Left ventricle myocardium inferior (tissue), 1 donor: ENCODE data around the gene CBLL1. TPM values are rescaled to one million over a fixed set of nuclear protein-coding genes. Genes with fewer than 3 reads are reported as not detected.
A peak's percentile ranks its signal among the peaks of the same experiment; 100 is the strongest.

Experiments used
- DNase-seq: peaks from one replicate; pipeline ENCODE4 v3.0.0-alpha.2; 2020
- H3K27ac ChIP-seq: fragments of 200-600 bp; replicated peaks from 2 replicates; pipeline ENCODE4 v1.8.0; 2021
- H3K27me3 ChIP-seq: fragments of 200-600 bp; 2 replicates; pipeline ENCODE4 v1.8.0; 2021; ENCODE audit warnings: low read depth
- H3K36me3 ChIP-seq: fragments of 200-600 bp; 2 replicates; pipeline ENCODE4 v1.8.0; 2021
- H3K4me1 ChIP-seq: fragments of 200-600 bp; 2 replicates; pipeline ENCODE4 v1.8.0; 2021
- H3K4me3 ChIP-seq: fragments of 200-600 bp; 2 replicates; pipeline ENCODE4 v1.8.0; 2021; ENCODE audit warnings: mild to moderate bottlenecking, moderate library complexity
- H3K9me3 ChIP-seq: fragments of 200-600 bp; replicated peaks from 2 replicates; pipeline ENCODE4 v1.8.0; 2021
- CTCF ChIP-seq: fragments of 200-600 bp; IDR thresholded peaks from 2 replicates; pipeline ENCODE4 v1.8.0; 2021; ENCODE audit warnings: antibody characterized with exemption, mild to moderate bottlenecking, borderline replicate concordance
- intact Hi-C: fragments of 100-400 bp; cut with micrococcal nuclease; formaldehyde crosslinking; loops from one replicate; pipeline ENCODE4 v1.11.0; 2022
- total RNA-seq: library from RNA; stranded (reverse); fragmentation: NEBNext Ultra II Directional; extraction: Animal tissue kit (Norgen Biotek cat#: 25700); gene quantifications from one replicate; pipeline ENCODE4 v1.2.1, GENCODE V29; 2021
- donor health status: DM: no; HTN: yes; CAD: no; lungs with severe emphysema.

Gene CBLL1
- total RNA-seq, 1 donor from 2014 or later, result 21.6 TPM

- peak overlapping the region; percentile 81 for H3K4me3 ChIP-seq
- no peak overlapping the region for H3K27ac ChIP-seq
- H3K4me1 ChIP-seq, result peaks cover 56% of the 10 kb centered on the region
Measured at GRCh38 chr7:107746006-107746405, 2.1 kb downstream of the CBLL1 start.

DNA sequence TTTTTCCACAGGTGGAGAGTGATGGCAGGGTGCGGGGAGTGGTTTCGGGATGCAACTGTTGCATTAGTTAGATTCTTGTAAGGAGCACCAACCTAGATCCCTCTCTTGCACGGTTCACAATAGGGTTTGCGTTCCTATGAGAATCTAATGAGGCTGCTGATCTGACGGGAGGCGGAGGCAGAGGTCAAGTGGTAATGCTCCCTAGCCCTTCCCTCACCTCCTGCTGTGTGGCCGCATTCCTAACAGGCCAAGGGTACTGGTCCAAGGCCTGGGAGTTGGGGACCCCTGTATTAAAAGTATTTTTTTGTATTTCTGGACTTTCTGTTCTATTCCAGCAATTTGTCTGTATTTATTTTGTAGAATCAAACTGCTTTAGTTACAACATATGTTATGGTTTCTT lies 7.2 kb downstream of the CBLL1 start:
- Histone ChIP-seq H3K4me1 (peaks cover 24% of the 10 kb centered on the region), H3K27me3 (no peaks in the 10 kb centered on the region), H3K36me3 (peaks cover 73% of the 10 kb centered on the region), H3K9me3 (no peaks in the 10 kb centered on the region), H3K4me3 (no peak overlapping the region), H3K27ac (no peak overlapping the region)
- no peak for TF ChIP-seq CTCF
- DNase-seq, result no peak
- intact Hi-C loops, result no loop called here

More at GRCh38 chr7:107746006-107746405, 2.1 kb downstream of the CBLL1 start:
- Histone ChIP-seq H3K27me3 (no peaks in the 10 kb centered on the region), H3K36me3 (peaks cover 24% of the 10 kb centered on the region), H3K9me3 (no peaks in the 10 kb centered on the region)
- intact Hi-C loops, result loop anchor here (10.0 kb wide), 1 partner anchor 129 kb away; no protein-coding TSS in a partner anchor
- TF ChIP-seq CTCF, result no peak
- DNase-seq, result no peak

DNA sequence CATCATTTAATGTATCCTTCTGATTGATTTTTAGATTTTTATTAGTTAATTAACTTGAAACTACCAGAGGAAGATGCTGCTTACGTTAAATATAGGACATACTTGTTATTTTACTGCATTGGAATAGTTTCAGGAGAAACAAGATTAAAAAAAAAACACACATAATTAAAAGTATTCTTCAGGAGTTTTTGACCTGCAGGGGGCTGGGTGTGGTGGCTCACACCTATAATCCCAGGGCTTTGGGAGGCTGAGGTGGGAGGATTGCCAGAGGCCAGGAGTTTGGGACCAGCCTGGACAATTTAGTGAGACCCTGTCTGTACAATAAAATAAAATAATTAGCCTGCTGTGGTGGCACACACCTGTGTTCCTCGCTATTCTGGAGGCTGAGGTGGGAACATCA lies 10.7 kb downstream of the CBLL1 start:
- no peaks in the 10 kb centered on the region for H3K9me3 ChIP-seq
- TF ChIP-seq CTCF, result no peak
- H3K4me1 ChIP-seq, result no peaks in the 10 kb centered on the region
- DNase-seq, result no peak
- H3K36me3 ChIP-seq, result peaks cover 97% of the 10 kb centered on the region
- no peaks in the 10 kb centered on the region for H3K27me3 ChIP-seq
- no peak overlapping the region for H3K27ac ChIP-seq
- intact Hi-C loops, result no loop called here
- H3K4me3 ChIP-seq, result no peak overlapping the region

DNA sequence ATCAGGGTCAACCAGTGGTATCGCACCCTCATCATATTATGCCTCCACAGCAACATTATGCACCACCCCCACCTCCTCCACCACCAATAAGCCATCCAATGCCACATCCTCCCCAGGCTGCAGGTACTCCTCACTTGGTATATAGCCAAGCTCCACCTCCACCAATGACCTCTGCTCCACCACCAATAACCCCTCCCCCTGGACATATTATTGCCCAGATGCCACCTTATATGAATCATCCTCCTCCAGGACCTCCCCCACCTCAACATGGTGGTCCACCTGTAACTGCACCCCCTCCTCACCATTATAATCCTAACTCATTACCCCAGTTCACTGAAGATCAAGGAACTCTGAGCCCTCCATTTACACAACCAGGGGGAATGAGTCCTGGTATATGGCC lies 14.7 kb downstream of the CBLL1 start:
- H3K4me3 ChIP-seq, result no peak overlapping the region
- no peaks in the 10 kb centered on the region for H3K9me3 ChIP-seq
- DNase-seq, result no peak
- no peaks in the 10 kb centered on the region for H3K27me3 ChIP-seq
- H3K27ac ChIP-seq, result no peak overlapping the region
- no peaks in the 10 kb centered on the region for H3K4me1 ChIP-seq
- H3K36me3 ChIP-seq, result peaks cover 73% of the 10 kb centered on the region
- no peak for TF ChIP-seq CTCF
- intact Hi-C loops, result no loop called here

DNA sequence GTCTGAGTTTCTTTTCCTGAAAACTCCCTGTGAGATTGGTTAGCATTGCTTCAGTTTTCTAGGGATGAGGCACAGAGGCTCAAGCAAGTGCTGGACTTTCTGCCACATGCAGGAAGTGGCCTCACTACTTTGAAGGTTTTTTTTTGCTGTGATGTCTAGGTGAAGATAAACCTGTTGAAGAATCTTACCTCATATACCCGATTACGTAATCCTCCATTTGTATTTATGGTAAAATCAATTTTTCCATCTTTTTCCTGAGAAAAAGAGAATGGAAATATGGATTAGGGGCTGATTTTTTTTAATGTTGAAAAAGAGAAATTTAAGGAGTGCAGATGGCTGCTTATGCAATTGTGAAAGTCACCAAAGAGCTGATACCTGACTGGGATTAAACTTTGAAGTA lies 23.4 kb downstream of the CBLL1 start:
- Histone ChIP-seq H3K27me3 (no peaks in the 10 kb centered on the region), H3K4me1 (no peaks in the 10 kb centered on the region), H3K4me3 (no peak overlapping the region), H3K36me3 (no peaks in the 10 kb centered on the region), H3K9me3 (no peaks in the 10 kb centered on the region), H3K27ac (no peak overlapping the region)
- DNase-seq, result no peak
- no peak for TF ChIP-seq CTCF
- intact Hi-C loops, result no loop called here

DNA sequence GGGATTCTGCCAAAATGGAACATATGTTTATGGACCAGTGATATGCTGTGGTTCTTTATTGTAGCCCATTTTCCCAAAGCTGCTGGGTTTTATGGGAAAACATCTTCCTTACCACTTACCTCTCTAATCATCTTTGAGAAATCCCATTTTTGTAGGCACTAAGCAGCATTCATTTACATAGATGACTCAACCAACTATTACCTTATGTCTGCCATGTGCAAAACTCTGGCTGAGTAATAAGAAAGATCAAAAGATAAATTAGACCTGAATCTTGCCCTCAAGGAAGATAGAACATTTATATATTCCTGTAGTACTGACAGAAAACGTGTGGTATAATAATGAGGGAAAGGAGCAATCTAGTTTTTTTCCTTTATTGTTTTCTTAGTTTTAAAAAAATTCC lies 24.3 kb downstream of the CBLL1 start:
- H3K27me3 ChIP-seq, result no peaks in the 10 kb centered on the region
- no peaks in the 10 kb centered on the region for H3K4me1 ChIP-seq
- H3K27ac ChIP-seq, result no peak overlapping the region
- TF ChIP-seq CTCF, result no peak
- H3K9me3 ChIP-seq, result no peaks in the 10 kb centered on the region
- intact Hi-C loops, result no loop called here
- H3K4me3 ChIP-seq, result no peak overlapping the region
- no peaks in the 10 kb centered on the region for H3K36me3 ChIP-seq
- no peak for DNase-seq
